ENCODE results near the gene LRRC28.

The LRRC28 gene

GRCh38 chr15:99424131-99424571 lies 172.9 kb downstream of the LRRC28 start:
- DNase-seq = no peak

GRCh38 chr15:99424978-99425656 lies 173.8 kb downstream of the LRRC28 start:
- peak in 1 of 4 experiments; percentile 24 for DNase-seq

GRCh38 chr15:99425657-99426301 lies 174.5 kb downstream of the LRRC28 start:
- DNase-seq = no peak

- DNase-seq = no peak
Measured at GRCh38 chr15:99426431-99427105, 175.3 kb downstream of the LRRC28 start.

GRCh38 chr15:99427210-99427609 lies 175.9 kb downstream of the LRRC28 start:
- no peak for DNase-seq

- no peak for DNase-seq
Measured at GRCh38 chr15:99427668-99428361, 176.5 kb downstream of the LRRC28 start.

GRCh38 chr15:99429681-99430081 lies 178.4 kb downstream of the LRRC28 start:
- no peak for DNase-seq

- no peak for DNase-seq
Measured at GRCh38 chr15:99430881-99431401, 179.7 kb downstream of the LRRC28 start.

- no peak for DNase-seq
Measured at GRCh38 chr15:99431661-99432091, 180.4 kb downstream of the LRRC28 start.

- no peak for DNase-seq
Measured at GRCh38 chr15:99432271-99433025, 181.2 kb downstream of the LRRC28 start.

- DNase-seq = no peak
Measured at GRCh38 chr15:99433026-99433756, 181.9 kb downstream of the LRRC28 start.

- DNase-seq = no peak
Measured at GRCh38 chr15:99433757-99434450, 182.6 kb downstream of the LRRC28 start.

- DNase-seq = no peak
Measured at GRCh38 chr15:99434506-99435112, 183.3 kb downstream of the LRRC28 start.

GRCh38 chr15:99435113-99435695 lies 183.9 kb downstream of the LRRC28 start:
- no peak for DNase-seq

GRCh38 chr15:99435877-99436541 lies 184.7 kb downstream of the LRRC28 start:
- no peak for DNase-seq

- no peak for DNase-seq
Measured at GRCh38 chr15:99436542-99437314, 185.4 kb downstream of the LRRC28 start.

GRCh38 chr15:99437315-99438223 lies 186.3 kb downstream of the LRRC28 start:
- no peak for DNase-seq

- no peak for DNase-seq
Measured at GRCh38 chr15:99438224-99438585, 186.9 kb downstream of the LRRC28 start.
